ENCODE data around the gene SMARCD1. TPM values are rescaled to one million over a fixed set of nuclear protein-coding genes. Genes with fewer than 3 reads are reported as not detected.

Gene SMARCD1
- total RNA-seq, 1 experiment from 2014 or later, result 152 TPM

DNA sequence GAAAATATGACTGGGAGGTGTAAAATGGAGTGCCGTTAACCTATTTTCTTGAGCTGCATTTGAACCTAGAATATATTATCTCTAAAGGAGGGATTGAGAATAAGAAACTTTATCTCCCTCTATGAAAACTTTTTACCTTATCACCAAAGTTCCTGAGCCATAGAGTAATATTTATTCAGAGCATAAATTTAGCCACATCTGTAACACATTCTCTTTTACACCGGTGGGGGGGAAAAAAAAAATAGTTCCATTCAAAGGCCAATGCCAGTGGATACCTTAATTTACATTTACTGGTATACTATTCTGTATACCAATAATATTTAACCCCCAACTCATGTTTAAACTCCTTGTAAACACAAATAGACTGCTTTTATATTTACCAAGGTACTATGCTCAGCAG, 60.3 kb downstream of the SMARCD1 start:
- Mint-ChIP-seq H3K36me3 (ENCODE audit: insufficient read depth in 1 of 3, low read depth in 3 of 3) (peaks cover 8 to 23% (median 17%) of the 10 kb centered on the region in 3 experiments), H3K27me3 (ENCODE audit: low read depth) (no peaks in the 10 kb centered on the region), H3K4me3 (no peak overlapping the region), H3K27ac (no peak overlapping the region), H3K4me1 (peaks cover 4 to 6% of the 10 kb centered on the region in 2 experiments; a peak in 3 of 4 replicates), H3K9me3 (no peaks in the 10 kb centered on the region)
- no peak overlapping the region for H2BK120ac ChIP-seq (ENCODE audit: low read depth, low read length, poor library complexity, severe bottlenecking)
- H3K4ac ChIP-seq (ENCODE audit: low read depth, low read length), result no peak overlapping the region
- H3K79me2 ChIP-seq (ENCODE audit: insufficient read depth, low read length), result no peaks in the 10 kb centered on the region; the same call in 1 of the 2 replicates
- no peak overlapping the region for H3T11ph ChIP-seq (ENCODE audit: low read length)
- H3K79me1 ChIP-seq (ENCODE audit: insufficient read depth, low read depth, low read length, poor library complexity, severe bottlenecking), result peaks cover 3% of the 10 kb centered on the region
- H3K4me1 ChIP-seq (ENCODE audit: insufficient read depth, low read length), result no peaks in the 10 kb centered on the region
- H3K4me2 ChIP-seq (ENCODE audit: insufficient read depth, insufficient read length, low read length), result no peak overlapping the region
- WGBS (ENCODE audit: extremely low coverage, insufficient read length, low lambda C conversion rate), result no CpG with 5 or more reads among the region's 2 CpGs
- no peak overlapping the region for H3K9ac ChIP-seq (ENCODE audit: extremely low read depth, insufficient read length, low read length)
- H3K18ac ChIP-seq (ENCODE audit: insufficient read length, low read depth, low read length), result no peak overlapping the region
- no peak overlapping the region for H4K8ac ChIP-seq (replicated peaks; ENCODE audit: insufficient read length, low read depth, low read length)
- no peak overlapping the region for H2BK5ac ChIP-seq (ENCODE audit: insufficient read length, low read length)
- no peak overlapping the region for H2BK20ac ChIP-seq (ENCODE audit: low read depth, low read length, poor library complexity, severe bottlenecking)
- H4K20me1 ChIP-seq (ENCODE audit: control insufficient read depth, insufficient read depth, insufficient read length), result no peaks in the 10 kb centered on the region
- H3K14ac ChIP-seq (ENCODE audit: insufficient read depth, low read length), result no peak overlapping the region
- DNase-seq, result no peak
- no peaks in the 10 kb centered on the region for H3K9me3 ChIP-seq (ENCODE audit: control insufficient read depth, low read depth, low read length)
- no peak overlapping the region for H2AFZ ChIP-seq (ENCODE audit: low read length)
- no peak overlapping the region for H2BK15ac ChIP-seq (ENCODE audit: low read depth, low read length)
- no peaks in the 10 kb centered on the region for H3K27me3 ChIP-seq (ENCODE audit: insufficient read depth, low read length)
- H2BK12ac ChIP-seq (ENCODE audit: insufficient read length, low read depth, low read length), result no peak overlapping the region
- no peak overlapping the region for H4K5ac ChIP-seq (ENCODE audit: insufficient read length, low read depth, low read length)
- H3K23ac ChIP-seq (ENCODE audit: insufficient read length, low read depth, low read length), result no peak overlapping the region
- no peak overlapping the region for H4K91ac ChIP-seq (ENCODE audit: insufficient read length, low read depth, low read length)
- H3K27ac ChIP-seq (ENCODE audit: insufficient read length, low read depth, low read length), result no peak overlapping the region
- no peak overlapping the region for H2AK5ac ChIP-seq (ENCODE audit: insufficient read length, low read length)
- no peaks in the 10 kb centered on the region for H3K23me2 ChIP-seq (ENCODE audit: insufficient read length, low read depth, low read length, poor library complexity, severe bottlenecking)
- no peak overlapping the region for H3K56ac ChIP-seq (ENCODE audit: insufficient read length, low read depth, low read length)
- TF ChIP-seq, protein P1, sequence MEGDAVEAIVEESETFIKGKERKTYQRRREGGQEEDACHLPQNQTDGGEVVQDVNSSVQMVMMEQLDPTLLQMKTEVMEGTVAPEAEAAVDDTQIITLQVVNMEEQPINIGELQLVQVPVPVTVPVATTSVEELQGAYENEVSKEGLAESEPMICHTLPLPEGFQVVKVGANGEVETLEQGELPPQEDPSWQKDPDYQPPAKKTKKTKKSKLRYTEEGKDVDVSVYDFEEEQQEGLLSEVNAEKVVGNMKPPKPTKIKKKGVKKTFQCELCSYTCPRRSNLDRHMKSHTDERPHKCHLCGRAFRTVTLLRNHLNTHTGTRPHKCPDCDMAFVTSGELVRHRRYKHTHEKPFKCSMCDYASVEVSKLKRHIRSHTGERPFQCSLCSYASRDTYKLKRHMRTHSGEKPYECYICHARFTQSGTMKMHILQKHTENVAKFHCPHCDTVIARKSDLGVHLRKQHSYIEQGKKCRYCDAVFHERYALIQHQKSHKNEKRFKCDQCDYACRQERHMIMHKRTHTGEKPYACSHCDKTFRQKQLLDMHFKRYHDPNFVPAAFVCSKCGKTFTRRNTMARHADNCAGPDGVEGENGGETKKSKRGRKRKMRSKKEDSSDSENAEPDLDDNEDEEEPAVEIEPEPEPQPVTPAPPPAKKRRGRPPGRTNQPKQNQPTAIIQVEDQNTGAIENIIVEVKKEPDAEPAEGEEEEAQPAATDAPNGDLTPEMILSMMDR (conservative IDR thresholded peaks at IDR 0.05), result no peak

Measured in H9 (cell line).